Cortex of kidney (tissue), 1 donor: Measurements from ENCODE around the gene PRKRA.
"Not testable (repeated sequence)": the region's sequence is repeated elsewhere in the genome, so short reads cannot be mapped to it uniquely, and the experiment has no call there.

Source experiments
- DNase-seq: peaks from one replicate; lab custom pipeline; 2025; lab: John Stamatoyannopoulos, UW

PRKRA gene

DNA sequence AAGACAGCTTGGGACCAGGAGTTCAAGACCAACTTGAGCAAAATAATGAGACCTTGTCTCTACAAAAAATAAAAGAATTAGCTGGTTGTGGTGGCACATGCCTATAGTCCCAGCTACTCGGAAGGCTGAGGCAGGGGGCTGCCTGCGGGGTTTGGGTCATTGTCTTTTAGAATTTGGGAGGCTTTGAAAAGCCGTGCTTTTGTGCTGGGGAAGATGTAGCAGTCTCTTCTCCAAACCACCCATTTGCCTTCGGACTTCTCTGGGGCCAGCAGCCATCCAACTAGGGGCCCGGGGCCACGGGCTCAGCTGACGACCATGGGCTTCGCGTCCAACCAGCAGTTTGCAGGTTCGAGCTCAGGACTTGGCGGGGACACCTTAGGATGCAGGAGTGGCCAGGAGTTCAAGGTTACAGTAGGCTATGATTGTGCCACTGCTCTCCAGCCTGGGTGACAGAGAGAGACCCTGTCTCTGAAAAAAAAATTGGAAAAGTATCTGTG lies 6.5 kb upstream of the PRKRA start:
- no peak for DNase-seq

DNA sequence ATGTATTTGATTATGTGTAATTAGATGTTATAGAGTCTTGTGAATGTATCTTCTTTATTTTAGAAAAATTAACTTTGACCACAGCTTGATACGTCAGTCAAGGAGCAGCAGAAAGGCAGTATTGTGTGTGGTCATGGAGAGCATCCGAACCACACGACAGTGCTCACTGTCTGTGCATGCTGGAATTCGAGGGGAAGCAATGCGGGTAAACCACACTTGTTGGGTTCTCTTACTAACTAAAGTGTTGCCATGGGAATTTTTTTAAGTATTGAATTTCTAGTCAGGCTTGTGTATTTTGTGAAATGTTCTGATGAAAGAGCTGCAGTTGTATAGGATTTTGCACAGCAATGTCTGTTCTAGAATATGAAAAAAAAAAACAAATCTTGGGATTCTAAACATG lies 5.0 kb upstream of the PRKRA start:
- no peak for DNase-seq

DNA sequence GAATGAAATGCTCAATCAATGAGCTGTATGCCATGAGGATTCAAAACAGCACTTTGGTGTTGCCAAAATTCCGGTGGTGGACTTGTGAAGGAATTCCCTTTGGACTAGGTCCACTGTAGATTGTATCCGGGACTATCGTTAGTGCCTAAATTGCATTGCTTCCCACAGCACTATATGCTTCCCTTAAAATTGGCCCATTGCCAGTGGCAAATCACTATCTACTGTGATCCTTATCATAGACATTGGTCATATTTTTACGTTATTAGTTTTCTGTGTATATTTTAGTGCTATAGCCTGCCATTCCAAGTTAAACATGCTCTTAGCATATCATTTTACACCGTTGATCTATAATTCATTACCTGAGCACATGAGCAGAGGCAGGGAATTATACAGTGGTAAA lies 1.9 kb upstream of the PRKRA start:
- DNase-seq: no peak

DNA sequence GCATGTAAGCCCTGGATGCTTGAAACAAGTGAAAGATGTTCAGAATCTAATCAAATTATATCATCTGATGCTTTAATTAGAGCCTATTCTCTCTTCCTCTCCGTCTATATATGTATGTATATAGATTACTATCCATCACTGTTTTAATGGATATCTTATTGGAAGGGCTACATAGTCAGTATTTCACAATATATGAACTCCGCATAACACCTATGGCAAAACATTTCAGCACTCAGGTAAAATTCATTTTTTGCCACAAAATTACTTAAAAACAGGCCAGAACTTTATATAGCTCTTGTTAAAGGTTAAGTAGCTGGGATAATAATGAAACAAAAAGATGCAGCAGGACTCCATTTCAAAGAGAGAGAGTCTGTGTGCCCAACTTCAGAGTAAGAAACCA lies 1.4 kb upstream of the PRKRA start:
- DNase-seq: no peak

DNA sequence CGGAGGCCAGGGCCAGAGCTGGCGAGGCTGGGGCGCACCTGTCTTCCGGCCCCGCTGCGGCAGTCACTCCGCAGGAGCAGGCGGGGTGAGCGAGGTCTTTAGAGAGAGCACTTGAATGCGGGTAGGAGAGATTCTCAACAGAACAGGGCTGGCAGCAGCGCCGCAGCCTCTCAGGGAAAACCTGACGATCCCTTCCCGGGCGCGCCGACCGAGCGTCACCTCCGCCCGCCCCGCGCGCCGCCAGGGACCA lies 526 bp downstream of the PRKRA start:
- DNase-seq: no peak

DNA sequence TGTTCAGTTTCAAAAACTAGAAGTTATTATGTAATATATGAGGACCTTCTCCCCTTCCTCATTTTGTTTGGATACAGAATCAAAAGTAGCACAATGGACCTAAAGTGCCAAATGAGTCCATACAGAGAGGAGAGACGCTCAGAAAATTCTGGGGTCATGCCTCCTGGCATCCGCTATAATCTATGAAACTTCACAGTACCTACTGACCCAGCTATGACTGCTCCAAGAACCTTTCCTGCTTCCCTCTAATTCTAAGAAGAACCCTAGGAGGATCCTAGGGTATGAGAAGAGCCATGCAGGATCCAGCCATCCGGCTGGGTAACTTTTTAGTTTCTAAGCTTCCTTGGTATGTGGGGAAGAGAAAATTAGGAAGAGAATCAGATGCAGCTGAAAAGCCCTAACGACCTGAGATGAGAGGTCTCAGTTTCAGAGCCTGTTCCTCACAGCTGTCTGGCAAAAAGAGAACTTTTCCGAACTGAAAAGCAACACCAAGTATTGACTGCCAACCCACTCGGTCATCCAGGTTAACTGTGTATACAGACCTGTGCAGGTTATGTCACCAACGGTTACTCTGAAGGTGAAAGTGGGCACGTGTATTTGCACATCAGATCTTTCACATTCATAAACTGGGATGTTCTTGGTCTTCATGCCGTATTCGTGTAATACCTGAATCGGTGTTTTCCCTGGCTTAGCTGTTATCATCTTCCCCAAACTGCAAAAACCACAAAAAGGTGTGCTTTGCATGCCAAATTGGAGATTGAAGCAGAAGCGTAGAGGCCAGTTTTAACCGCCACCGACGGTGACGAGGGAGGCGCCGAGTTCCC lies 1.1 kb downstream of the PRKRA start:
- DNase-seq: no peak

DNA sequence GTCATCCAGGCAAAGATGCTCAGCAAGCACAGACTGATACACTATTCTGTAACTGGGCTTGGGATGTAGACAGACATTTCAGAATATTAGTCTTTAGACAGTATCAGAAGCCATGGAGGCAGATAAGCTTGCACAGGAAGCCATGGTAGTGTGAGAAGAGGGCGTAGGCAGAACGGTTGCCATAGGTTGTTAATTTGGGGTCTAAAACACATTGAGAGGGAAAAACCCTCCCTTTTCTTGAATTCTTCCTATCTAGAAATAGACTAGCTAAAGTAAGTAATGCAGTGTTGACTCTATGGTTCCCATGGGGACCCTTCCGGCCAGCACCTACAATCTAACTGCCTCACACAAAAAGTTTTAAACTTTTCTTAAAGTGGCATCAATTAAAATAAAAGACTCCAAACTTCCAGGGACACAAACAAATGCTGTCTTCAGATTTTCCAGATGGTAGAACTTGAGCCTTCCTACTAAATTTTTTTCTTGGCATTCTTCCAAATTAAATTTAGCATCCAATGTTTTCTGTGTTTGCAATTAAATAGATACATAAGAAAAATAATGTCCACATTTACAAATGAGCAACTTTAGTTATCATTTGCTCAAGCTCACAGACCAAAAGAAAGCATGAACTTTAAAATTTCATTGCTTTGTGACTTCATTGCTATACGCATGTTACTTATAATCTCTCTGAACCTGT lies 1.9 kb downstream of the PRKRA start:
- DNase-seq: no peak

DNA sequence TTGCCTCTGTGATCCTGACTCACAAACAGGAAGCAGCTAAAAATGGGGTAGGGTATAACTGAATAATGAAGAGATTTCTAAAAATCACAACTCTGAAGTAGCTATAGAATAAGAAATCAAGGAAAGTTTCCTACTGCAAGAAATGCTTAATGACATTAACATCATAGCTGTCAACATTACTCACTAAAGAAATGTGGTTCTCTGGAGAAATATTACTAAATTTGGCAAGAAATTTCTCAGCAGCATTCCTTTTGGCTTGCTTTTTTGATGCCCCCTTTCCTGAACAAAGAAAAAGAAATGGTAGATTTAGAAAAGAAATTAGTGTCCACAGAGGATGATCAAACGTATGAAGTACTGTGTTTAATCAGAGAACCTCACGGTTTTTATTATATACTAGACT lies 9.5 kb downstream of the PRKRA start:
- DNase-seq: no peak

DNA sequence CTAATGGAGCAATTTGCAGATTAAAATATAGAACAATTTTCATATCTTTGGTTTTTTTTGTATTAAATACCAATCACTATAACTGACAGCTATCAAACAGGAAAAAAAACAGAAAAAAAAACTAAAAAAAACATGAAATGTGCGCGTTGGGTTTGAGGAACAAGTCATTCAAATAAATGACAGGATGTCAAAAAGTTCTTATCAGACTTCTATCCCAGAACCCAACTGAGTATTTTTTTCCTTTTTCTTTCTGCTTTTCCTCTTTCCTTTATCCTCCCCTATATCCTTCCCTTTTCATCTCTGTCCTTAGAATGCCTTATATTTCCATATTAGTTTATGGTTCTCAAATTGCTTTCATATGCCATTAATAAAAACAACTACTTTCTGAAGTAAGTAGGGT lies 14.3 kb downstream of the PRKRA start:
- no peak for DNase-seq

DNA sequence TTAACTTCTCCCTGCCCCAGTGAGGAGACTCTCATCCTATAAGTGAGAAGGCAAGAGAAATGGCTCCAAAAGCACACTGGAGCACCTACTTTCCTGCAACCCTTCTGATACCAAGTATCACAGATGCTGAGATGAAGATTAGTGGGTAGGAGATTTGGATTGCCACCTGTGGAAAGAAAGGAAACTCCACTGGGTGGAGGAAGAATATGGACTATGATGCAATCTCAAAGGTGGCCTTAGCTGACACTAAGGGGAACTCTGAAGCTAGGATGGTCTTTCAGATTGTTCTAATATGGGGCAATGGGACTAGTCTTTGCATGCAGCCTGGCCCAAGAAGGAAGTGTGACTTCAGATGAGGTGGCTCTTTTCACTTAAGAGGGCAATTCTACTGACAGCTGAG lies 21.6 kb downstream of the PRKRA start:
- DNase-seq: no peak

DNA sequence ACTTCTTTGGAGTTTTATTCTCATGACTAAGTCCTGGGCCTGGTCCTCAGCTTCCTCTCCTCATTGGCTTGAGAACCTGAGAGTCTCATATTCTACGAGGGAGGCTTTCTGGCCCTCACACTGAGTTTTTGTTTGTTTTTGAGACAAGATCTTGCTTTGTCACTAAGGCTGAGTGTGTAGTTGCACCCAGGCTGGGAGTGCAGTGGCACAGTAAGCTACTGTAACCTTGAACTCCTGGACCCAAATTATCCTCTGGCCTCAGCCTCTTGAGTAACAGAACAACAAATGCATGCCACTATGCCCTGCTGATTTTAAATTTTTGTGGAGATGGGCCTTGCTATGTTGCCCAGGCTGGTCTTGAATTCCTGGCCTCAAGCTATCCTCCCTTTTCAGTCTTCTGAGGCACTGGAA lies 22.6 kb downstream of the PRKRA start:
- no peak for DNase-seq

DNA sequence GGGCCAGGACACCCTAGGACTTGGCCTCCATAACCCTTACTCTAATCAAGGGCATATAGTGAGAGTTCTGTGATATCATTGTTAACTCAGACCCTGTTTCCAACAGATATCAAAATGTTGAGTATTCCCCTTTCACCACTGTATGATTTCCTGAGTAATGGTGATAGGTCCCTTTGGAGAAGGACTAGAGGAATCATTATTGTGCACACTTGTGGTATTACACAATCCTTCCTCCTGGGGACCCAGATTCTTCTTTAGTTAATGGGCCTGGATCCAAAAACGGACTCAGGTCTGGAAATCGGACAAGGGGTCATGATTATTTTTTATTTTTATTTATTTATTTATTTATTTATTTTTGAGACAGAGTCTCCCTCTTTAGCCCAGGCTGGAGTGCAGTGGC lies 23.5 kb downstream of the PRKRA start:
- no peak for DNase-seq

DNA sequence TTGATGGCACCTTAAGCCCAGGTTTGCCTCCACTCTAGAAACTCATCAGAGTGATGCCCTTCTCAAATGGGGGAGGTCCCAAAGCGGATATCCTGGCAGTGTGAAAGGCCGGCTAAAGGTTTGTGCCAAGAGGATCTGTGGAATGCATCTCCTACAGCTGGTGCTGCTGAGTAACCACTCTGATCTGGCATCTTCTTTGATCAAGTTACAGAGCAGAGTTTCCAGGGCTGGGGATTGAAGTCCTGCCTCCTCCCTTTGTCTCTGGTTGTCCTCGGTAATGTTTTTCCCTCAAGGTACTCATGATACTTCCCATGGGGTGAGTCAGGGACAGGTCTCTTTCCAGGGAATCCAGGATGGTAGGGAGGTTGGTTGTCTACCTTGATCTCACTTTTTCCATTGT lies 24.6 kb downstream of the PRKRA start:
- DNase-seq: no peak

DNA sequence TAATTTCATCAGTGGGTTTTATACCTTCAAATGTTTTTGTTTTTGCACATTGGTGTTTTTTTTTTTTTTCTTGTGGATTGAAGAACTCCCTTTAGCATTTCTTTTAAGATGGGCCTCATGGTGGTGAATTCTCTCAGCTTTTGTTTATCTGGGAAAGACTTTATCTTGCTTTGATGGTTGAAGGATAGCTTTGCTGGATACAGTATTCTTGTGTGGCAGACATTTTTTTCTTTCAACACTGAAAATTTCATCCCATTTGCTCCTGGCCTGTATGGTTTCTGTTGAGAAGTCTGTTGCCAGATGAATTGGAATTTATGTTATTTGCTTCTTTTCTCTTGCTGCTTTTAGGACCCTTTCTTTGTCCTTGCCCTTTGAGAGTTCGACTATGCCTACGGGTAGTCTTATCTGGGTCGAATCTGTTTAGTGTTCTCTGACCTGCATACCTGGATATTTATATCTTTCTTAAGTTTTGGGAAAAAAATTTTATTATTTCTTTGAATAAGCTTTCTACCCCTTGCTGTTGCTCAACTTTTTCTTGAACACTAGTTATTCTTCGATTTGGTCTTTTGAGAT lies 25.6 kb downstream of the PRKRA start:
- DNase-seq: no peak

DNA sequence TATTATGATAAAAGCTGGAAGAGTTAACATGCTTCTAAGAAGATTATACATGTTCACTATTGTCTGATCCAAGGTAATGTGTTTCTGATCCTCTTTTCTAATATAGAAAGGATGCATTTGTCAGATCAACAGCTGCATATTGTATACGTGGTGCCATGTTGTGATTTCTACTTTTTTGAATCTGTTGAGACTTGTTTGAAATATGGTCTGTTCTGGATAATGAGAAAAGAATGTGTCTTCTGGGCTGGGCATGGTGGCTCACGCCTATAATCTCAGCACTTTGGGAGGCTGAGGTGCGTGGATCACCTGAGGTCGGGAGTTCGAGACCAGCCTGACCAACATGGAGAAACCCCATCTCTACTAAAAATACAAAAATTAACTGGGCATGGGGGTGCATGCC lies 27.2 kb downstream of the PRKRA start:
- not testable (repeated sequence) for DNase-seq

DNA sequence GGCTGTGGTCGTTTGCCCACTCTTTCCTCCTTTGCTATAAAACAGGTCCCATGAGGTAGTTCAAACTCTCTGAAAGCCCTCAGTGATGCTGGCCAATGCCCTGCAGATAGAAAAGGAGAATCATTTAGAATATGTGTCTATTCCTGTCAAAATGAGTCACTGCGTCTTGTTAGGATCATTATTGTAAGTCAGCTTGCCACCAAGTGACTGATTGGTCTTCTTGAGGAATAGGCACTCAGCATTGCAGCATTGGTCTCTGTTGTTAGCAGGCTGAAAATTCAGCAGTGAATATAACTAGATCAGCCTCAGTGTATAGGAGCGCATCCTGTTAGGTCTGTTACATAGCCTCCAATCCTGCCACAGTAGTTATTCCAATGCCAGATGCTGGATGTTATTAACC lies 28.9 kb downstream of the PRKRA start:
- no peak for DNase-seq

DNA sequence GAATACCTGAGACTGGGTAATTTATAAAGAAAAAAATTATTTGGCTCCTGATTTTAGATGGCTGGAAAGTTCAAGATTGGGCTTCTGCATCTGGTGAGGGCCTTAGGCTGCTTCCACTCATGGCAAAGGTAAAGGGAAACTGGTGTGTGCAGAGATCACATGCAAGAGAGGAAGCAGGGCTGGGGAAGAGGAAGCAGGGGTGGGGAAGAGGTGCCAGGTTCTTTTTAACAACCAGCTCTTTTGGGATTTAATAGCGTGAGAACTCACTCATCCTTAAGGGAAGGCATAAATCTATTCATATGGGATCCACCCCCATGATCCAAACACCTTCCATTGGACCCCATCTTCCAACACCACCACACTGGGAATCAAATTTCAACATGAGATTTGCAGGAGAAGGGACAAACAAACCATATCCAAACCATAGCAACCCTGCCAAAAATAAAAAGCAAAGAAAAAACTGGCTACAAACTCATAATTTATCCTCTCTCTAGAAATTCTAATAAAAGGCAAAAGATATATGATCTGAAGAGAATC lies 30.4 kb downstream of the PRKRA start:
- no peak for DNase-seq

DNA sequence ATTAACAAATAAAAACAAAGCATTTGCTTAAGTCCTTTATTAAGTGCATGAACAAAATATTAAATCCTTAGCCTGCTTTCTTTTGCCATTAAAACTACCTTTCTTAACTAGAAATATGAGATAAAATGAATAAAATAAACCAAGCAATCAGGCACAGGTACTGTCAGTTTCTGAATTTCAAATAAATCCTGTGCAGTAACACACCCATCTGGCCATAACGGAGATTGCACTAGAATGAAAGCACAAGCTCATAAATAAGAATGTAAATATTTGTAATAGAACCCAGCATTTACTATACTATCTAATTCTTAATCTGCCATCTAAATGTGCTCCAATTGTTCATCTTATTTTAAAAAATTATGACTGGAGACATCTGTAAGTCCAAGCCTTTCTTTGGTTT lies 31.9 kb downstream of the PRKRA start:
- DNase-seq: no peak

DNA sequence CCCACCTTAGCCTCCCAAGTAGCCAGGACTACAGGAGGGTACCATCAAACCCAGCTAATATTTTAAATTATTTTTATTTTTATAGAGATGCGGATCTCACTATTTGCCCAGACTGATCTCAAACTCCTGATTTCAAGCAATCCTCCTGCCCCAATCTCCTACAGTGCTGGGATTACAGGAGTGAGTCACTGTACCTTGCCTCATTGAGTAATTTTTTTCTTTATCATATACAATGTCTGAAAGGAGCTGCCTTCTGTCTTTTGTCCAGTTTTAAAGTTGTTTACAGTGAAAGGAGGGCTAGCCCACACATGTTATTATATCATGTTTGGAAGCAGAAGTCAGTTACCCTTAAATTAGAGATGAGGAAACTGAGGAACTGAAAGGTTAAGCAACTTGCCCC lies 32.5 kb downstream of the PRKRA start:
- no peak for DNase-seq

DNA sequence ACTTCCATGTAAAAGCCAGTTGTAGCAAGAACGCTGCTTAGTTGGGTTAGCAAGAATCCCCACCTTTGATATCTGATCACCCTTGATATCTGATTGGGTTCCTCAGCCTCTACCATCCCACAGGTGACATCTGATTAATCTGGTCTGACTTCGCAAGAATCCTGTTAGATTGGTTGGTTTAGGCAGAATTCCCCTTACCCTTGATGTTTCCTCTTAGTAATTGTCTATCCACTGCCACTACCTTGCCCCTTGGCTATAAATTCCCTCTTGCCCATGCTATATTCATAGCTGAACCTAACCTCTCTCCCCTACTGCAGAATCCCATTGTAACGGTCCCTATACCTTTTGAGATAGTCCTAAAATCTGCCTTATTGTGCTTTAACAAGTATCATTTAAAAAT lies 33.1 kb downstream of the PRKRA start:
- no peak for DNase-seq

DNA sequence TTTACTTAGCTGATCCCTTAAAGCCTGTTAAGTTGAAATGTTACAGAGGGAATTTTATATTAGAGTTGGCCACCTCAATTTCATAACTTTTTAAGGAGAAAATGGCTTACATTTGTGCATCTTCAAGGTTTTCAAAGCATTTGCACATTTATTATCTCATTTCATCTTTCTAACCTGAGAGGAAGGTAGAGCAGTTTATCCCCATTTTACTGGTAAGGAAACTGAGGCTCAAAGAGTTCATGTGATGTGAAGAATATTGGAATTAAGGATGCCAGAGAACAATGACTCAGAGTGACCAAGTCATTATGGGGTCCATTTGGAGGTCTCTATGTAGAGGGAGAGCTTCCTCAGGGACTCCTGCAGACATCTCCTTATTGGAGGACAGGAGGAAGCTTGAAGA lies 35.0 kb downstream of the PRKRA start:
- no peak for DNase-seq

DNA sequence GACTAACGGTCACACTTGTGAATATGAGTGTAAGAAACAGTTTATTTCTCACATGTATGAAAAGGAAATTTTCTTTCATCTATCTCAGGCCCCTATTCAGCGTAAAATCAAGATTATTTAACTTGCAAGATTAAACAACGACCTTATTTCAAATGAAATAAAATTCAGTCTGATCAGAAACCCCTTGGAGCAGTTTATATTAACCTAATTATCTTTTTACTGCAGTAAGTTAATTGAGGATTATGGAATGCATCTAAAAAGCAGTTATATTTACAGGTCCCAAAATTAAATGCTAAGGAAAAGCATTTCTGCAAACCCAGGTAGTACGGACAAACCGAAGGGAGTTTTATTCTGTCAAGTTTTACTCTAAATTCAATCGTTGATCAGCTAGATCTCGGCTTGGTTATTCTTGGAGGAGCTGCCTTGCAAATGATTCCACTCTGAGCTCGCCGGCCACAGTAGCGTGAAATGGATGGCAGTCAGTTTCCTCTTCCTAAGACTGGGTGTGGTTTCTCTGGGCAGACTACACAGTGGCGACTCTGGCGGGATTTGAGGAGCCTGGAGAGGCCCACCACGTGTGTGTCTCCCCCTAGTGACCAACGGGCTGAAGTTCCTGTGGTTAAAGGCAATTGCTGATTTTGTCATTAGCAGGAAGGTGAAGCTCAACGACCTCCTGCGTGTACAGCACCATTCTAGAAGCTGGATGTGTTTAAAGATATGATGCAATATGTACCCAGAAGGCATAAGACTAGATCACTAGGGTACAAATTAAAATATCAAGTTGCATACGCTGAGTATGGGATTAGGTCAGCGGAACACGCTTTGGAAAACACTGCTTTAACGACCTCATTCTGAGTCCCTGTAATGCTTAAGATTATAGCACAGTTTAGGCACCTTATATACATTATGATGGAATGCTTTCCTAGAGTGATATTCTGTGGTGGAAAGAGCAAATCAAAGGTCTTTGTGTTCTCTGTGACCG lies 36.4 kb downstream of the PRKRA start:
- no peak for DNase-seq
